Panc1 (cell line): Measurements from ENCODE around the gene MAP1LC3A.

Source experiments
- CTCF ChIP-seq: fragments of 450-650 bp; IDR thresholded peaks from 2 replicates; pipeline ENCODE4 v1.5.1; 2017; ENCODE audit warnings: mild to moderate bottlenecking
- POLR2AphosphoS5 ChIP-seq: IDR thresholded peaks from 2 replicates; pipeline ENCODE4 v1.6.1; 2012; ENCODE audit warnings: mild to moderate bottlenecking, low read depth, low read length, moderate library complexity
- TCF7L2 ChIP-seq: IDR thresholded peaks from 2 replicates; pipeline ENCODE4 v1.6.1; 2011; ENCODE audit warnings: mild to moderate bottlenecking, low read depth, low read length, inconsistent platforms

GRCh38 chr20:34581341-34582184 is 23.0 kb downstream of the MAP1LC3A start:
- TF ChIP-seq POLR2AphosphoS5 = no peak
- no peak for TF ChIP-seq CTCF
- no peak for TF ChIP-seq TCF7L2
